SK-N-SH (cell line): Measurements from ENCODE around the gene SYNDIG1L.

Experiments used
- GABPA ChIP-seq: IDR thresholded peaks from 2 replicates; pipeline ENCODE4 v1.4.0; 2012; ENCODE audit warnings: low read depth, mild to moderate bottlenecking
- MEF2A ChIP-seq: IDR thresholded peaks from 2 replicates; pipeline ENCODE4 v1.4.0; 2012; ENCODE audit warnings: low read depth, borderline replicate concordance
- RCOR1 ChIP-seq: fragments of 150-350 bp; IDR thresholded peaks from 2 replicates; pipeline ENCODE4 v1.6.1; 2017; ENCODE audit warnings: antibody characterized with exemption, low read length
- RFX5 ChIP-seq: IDR thresholded peaks from 2 replicates; pipeline ENCODE4 v1.6.1; 2012; ENCODE audit warnings: mild to moderate bottlenecking, improper control_type of control experiment, low read length
- RXRA ChIP-seq: IDR thresholded peaks from 2 replicates; pipeline ENCODE4 v1.4.0; 2012; ENCODE audit warnings: low read depth, mild to moderate bottlenecking, borderline replicate concordance
- TF ChIP-seq, protein P1 (sequence below): fragments of 200-600 bp; sonication (generic); IDR thresholded peaks from 2 replicates; pipeline ENCODE4 v1.6.1; 2017; ENCODE audit warnings: antibody characterized with exemption, mild to moderate bottlenecking, moderate library complexity
- TF ChIP-seq, protein P2 (sequence below): IDR thresholded peaks from 2 replicates; pipeline ENCODE4; 2012
- TF ChIP-seq, protein P3 (sequence below): IDR thresholded peaks from 2 replicates; pipeline ENCODE4 v1.4.0; 2012; ENCODE audit warnings: low read depth

DNA sequence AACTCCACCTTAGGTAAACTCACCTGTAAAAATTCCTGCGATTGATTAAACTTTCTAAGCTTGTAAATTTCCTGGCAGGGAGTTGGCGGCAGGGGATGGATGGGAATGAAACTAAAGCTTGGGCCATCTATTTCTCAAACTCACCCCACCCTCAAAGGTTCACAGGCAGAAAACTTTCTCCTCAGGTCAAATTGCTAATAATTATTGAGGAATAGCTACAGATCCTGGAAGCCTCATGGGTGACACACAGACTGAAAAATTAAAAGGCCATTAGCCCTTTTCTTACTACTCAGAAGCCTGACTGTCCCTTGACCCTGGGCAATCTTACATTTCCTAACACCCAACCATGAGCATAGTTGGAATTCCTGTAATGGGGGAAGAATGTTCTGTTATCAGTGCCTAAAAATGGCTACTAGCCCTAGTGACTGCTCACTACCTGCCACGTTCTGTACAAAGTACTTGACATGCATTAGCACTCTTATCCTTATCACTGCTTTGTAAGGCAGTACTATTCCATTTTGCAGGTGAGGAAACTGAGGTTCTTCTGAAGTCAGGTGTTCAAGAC, 12.4 kb upstream of the SYNDIG1L start:
- TF ChIP-seq RCOR1 = no peak
- TF ChIP-seq, protein P1, sequence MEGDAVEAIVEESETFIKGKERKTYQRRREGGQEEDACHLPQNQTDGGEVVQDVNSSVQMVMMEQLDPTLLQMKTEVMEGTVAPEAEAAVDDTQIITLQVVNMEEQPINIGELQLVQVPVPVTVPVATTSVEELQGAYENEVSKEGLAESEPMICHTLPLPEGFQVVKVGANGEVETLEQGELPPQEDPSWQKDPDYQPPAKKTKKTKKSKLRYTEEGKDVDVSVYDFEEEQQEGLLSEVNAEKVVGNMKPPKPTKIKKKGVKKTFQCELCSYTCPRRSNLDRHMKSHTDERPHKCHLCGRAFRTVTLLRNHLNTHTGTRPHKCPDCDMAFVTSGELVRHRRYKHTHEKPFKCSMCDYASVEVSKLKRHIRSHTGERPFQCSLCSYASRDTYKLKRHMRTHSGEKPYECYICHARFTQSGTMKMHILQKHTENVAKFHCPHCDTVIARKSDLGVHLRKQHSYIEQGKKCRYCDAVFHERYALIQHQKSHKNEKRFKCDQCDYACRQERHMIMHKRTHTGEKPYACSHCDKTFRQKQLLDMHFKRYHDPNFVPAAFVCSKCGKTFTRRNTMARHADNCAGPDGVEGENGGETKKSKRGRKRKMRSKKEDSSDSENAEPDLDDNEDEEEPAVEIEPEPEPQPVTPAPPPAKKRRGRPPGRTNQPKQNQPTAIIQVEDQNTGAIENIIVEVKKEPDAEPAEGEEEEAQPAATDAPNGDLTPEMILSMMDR = no peak
- TF ChIP-seq MEF2A = no peak
- TF ChIP-seq, protein P2, sequence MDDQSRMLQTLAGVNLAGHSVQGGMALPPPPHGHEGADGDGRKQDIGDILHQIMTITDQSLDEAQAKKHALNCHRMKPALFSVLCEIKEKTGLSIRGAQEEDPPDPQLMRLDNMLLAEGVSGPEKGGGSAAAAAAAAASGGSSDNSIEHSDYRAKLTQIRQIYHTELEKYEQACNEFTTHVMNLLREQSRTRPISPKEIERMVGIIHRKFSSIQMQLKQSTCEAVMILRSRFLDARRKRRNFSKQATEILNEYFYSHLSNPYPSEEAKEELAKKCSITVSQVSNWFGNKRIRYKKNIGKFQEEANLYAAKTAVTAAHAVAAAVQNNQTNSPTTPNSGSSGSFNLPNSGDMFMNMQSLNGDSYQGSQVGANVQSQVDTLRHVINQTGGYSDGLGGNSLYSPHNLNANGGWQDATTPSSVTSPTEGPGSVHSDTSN = no peak
- no peak for TF ChIP-seq GABPA
- TF ChIP-seq RFX5 = no peak
- TF ChIP-seq, protein P3, sequence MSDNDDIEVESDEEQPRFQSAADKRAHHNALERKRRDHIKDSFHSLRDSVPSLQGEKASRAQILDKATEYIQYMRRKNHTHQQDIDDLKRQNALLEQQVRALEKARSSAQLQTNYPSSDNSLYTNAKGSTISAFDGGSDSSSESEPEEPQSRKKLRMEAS = no peak
- TF ChIP-seq RXRA = no peak
